ENCODE results near the gene FAM163B. TPM values are rescaled to one million over a fixed set of nuclear protein-coding genes. Genes with fewer than 3 reads are reported as not detected.

FAM163B gene
- total RNA-seq, 2 experiments from 2014 or later = not detected

DNA sequence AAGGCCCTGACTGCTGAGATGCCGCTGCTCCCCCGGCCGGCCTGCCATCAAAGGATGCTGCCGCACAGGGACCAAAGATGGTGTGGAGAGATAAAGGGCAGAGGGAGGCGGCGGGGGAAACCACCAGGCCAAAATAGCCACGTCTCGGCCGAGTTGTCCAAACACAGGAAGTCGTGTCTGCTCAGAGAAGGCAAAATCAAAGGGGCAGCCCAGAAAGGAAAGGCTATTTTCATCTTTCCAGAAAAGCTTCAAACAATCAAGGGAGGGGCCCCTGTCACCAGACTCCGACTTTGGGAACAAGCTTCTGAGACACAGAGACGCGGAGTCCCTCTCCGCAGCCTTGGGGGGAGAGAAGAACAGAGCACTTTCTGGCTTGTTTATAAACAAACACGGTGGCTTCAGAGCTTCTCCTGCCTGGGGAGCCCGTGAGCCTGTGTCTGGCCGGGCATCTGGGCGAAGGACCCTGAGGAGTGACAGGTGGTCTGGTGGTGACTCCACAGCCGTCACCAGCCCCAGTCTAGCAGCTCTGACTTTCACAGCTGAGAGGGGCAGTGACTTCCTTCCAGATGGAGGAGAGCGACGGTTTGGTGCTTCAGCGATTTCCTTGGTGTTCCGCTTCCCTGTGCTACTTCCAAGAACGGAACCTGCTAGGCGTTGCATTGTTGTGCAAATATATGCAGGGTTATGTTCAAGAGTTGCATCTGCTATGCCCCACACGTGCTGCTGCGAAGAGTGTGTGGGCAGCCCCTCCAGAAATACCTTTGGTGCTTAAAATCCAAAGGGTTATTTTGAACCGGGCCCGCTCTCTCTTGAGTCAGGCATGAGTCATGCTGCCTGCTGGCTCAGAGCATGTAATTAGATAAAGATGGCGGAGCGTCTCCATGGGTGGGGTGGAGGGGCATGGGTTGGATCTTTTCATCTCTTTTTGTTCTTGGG lies 50.7 kb downstream of the FAM163B start:
- H3K4me3 Mint-ChIP-seq = no peak overlapping the region
- intact Hi-C loops (cut with DNase I, micrococcal nuclease) = no loop called here
- H3K4me1 Mint-ChIP-seq = peaks cover 22% of the 10 kb centered on the region
- no peaks in the 10 kb centered on the region for H3K9me3 Mint-ChIP-seq (ENCODE audit: low read depth)
- H3K36me3 Mint-ChIP-seq (ENCODE audit: low read depth) = no peaks in the 10 kb centered on the region
- peak overlapping the region; percentile 68 for H3K27ac Mint-ChIP-seq
- H3K27me3 Mint-ChIP-seq = peaks cover 2% of the 10 kb centered on the region
- ATAC-seq = peak; percentile 91
- ChIA-PET CTCF (no interaction called here), POLR2A (no interaction called here)
- peak; percentile 64 for DNase-seq

DNA sequence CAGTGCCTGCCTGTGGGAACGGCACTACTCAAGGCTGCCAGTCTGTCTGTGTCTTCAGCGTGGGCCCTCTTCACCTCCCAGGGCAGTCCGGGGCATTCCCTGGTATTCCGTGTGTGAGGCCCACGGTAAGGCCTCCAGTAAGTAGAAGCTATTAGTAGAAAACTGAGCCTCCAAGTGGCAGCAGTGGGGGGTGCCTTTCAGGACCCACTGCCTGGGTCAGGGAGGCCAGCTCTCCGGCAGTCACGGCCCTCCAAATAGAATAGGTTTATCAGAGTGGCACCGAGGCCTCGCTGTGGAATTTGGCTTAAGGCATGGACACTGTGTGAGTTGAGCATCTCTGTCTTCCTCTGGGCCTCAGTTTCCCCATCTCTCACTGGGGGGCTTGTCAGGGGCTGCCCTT lies 51.6 kb downstream of the FAM163B start:
- no peak overlapping the region for H3K4me3 Mint-ChIP-seq
- CTCF ChIA-PET = no interaction called here
- H3K9me3 Mint-ChIP-seq (ENCODE audit: low read depth) = no peaks in the 10 kb centered on the region
- H3K36me3 Mint-ChIP-seq (ENCODE audit: low read depth) = no peaks in the 10 kb centered on the region
- peaks cover 2% of the 10 kb centered on the region for H3K27me3 Mint-ChIP-seq
- ATAC-seq = no peak
- peaks cover 17% of the 10 kb centered on the region for H3K4me1 Mint-ChIP-seq
- intact Hi-C loops (cut with DNase I, micrococcal nuclease) = no loop called here
- no peak overlapping the region for H3K27ac Mint-ChIP-seq
- no peak for DNase-seq
- POLR2A ChIA-PET = no interaction called here

DNA sequence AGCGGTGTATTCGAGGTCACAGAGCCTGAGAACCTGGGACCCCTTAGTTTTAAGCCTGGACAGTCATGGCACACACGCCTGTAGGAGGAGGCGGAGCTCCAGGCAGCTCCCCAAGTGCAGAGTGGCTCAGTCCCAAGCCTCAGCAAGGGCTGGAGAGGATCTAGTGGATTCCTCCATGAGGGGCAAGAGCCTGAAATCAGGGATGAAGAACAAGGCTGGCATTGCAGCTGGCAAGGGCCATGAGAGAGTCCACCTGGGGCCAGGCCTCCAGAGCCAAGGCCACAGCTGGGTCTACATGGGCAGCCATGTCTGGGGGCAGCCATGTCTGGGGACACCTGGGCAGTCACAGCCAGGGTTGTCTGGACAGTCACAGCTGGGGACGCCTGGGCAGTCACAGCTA lies 52.8 kb downstream of the FAM163B start:
- no peak overlapping the region for H3K27ac Mint-ChIP-seq
- no peak for ATAC-seq
- H3K36me3 Mint-ChIP-seq (ENCODE audit: low read depth) = no peaks in the 10 kb centered on the region
- intact Hi-C loops (cut with DNase I, micrococcal nuclease) = no loop called here
- CTCF ChIA-PET = interaction anchor here (0.7 to 1.4 kb wide), 2 partner anchors 34 to 133 kb away, joined by 3 read pairs; no protein-coding TSS in a partner anchor
- no peak for DNase-seq
- H3K27me3 Mint-ChIP-seq = peaks cover 2% of the 10 kb centered on the region
- H3K4me1 Mint-ChIP-seq = peaks cover 17% of the 10 kb centered on the region
- no peak overlapping the region for H3K4me3 Mint-ChIP-seq
- no peaks in the 10 kb centered on the region for H3K9me3 Mint-ChIP-seq (ENCODE audit: low read depth)
- POLR2A ChIA-PET = no interaction called here

DNA sequence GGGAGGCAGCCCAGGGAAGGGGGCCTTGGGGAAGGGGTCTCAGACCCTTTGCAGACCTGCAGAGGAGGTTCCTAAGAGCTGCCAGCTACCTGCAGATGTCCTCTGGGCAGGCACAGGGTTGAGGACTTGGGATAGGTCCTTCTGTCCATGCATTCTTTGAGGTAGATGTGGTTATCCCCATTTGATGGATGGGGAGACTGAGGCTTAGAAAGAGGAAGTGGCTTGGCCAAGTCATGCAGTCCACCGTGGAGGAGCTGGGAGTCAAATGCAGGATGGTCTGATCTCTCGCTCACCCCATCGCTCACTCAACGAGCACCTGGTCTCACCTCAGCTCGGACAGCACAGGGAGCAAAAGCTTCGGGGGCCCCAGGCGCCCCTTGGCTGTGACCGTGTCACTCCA lies 54.5 kb downstream of the FAM163B start:
- ChIA-PET CTCF (interaction anchor here (1.4 kb wide), 1 partner anchor 35 kb away, joined by 3 read pairs; no protein-coding TSS in a partner anchor), POLR2A (no interaction called here)
- ATAC-seq = no peak
- Mint-ChIP-seq H3K4me1 (peaks cover 14% of the 10 kb centered on the region), H3K36me3 (ENCODE audit: low read depth) (no peaks in the 10 kb centered on the region), H3K4me3 (no peak overlapping the region), H3K27ac (no peak overlapping the region), H3K27me3 (peaks cover 2% of the 10 kb centered on the region), H3K9me3 (ENCODE audit: low read depth) (no peaks in the 10 kb centered on the region)
- intact Hi-C loops (cut with DNase I, micrococcal nuclease) = no loop called here
- DNase-seq = no peak

DNA sequence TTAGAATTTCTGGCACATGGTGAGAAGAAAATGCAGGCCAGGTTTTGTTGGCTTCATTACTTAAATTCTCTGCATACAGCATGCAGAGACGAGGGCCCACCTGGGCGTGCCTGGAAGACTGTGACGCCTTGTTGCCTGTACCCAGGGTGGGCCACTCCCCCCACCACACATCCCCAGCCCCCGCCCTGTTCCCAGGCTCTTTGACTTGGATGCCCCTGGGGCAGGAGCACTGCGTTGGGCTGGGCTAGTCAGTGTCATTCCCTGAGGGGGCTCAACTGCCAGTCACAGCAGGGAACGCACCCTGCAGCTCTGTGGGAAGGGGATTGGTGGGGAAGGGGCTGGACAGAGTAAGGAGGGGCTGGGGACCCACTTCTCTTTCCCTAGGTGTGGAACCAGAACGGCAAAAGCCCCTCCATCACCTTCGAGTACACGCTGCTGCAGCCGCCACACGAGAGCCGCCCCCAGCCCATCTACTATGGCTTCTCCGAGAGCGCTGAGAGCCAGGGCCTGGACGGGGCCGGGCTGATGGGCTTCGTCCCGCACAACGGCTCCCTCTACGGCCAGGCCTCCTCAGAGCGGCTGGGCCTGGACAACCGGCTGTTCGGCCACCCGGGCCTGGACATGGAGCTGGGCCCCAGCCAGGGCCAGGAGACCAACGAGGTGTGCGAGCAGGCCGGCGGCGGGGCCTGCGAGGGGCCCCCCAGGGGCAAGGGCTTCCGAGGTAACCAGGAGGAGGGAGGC lies 55.0 kb downstream of the FAM163B start:
- ATAC-seq (no peak), DNase-seq (no peak)
- H3K36me3 Mint-ChIP-seq (ENCODE audit: low read depth) = no peaks in the 10 kb centered on the region
- ChIA-PET CTCF (no interaction called here), POLR2A (no interaction called here)
- intact Hi-C loops (cut with DNase I, micrococcal nuclease) = no loop called here
- no peak overlapping the region for H3K27ac Mint-ChIP-seq
- H3K27me3 Mint-ChIP-seq = peaks cover 2% of the 10 kb centered on the region
- H3K4me3 Mint-ChIP-seq = no peak overlapping the region
- no peaks in the 10 kb centered on the region for H3K9me3 Mint-ChIP-seq (ENCODE audit: low read depth)
- H3K4me1 Mint-ChIP-seq = peaks cover 13% of the 10 kb centered on the region

- Mint-ChIP-seq H3K4me3 (no peak overlapping the region), H3K36me3 (ENCODE audit: low read depth) (no peaks in the 10 kb centered on the region)
- intact Hi-C loops (cut with DNase I, micrococcal nuclease) = no loop called here
These were observed 56.1 kb downstream of the FAM163B start for GRCh38 chr9:133553123-133553522.

GRCh38 chr9:133552236-133552635 lies 57.0 kb downstream of the FAM163B start:
- intact Hi-C loops (cut with DNase I, micrococcal nuclease) = no loop called here
- POLR2A ChIA-PET = no interaction called here
- no peaks in the 10 kb centered on the region for H3K4me1 Mint-ChIP-seq
- ATAC-seq (no peak), DNase-seq (no peak)
- no peak overlapping the region for H3K4me3 Mint-ChIP-seq
- H3K27ac Mint-ChIP-seq = no peak overlapping the region
- CTCF ChIA-PET = no interaction called here
- no peaks in the 10 kb centered on the region for H3K9me3 Mint-ChIP-seq (ENCODE audit: low read depth)
- H3K27me3 Mint-ChIP-seq = no peaks in the 10 kb centered on the region
- H3K36me3 Mint-ChIP-seq (ENCODE audit: low read depth) = no peaks in the 10 kb centered on the region

More at GRCh38 chr9:133553123-133553522, 56.1 kb downstream of the FAM163B start:
- H3K27me3 Mint-ChIP-seq = no peaks in the 10 kb centered on the region
- ATAC-seq (no peak), DNase-seq (no peak)
- ChIA-PET POLR2A (no interaction called here), CTCF (no interaction called here)
- H3K27ac Mint-ChIP-seq = no peak overlapping the region
- peaks cover 2% of the 10 kb centered on the region for H3K4me1 Mint-ChIP-seq
- H3K9me3 Mint-ChIP-seq (ENCODE audit: low read depth) = no peaks in the 10 kb centered on the region

DNA sequence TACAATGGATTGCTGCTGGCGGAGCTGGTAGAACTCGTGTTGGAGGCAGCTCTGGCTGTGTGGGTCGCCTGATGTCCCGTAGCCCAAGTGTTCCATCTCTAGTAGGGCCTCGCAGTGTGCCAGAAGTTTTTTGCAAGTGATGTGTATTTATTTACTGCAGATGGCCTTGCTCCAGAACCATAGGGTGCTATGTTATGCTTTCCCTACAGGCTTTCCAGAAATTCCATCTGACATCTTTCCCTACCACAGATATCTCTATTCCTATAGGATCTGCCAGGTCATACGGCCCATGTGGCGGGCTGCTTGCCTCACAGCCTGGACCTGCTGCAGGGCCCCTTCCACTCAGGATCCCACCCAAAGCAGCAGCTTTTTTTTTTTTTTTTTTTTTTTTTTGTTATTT lies 57.7 kb downstream of the FAM163B start:
- POLR2A ChIA-PET = no interaction called here
- no peak overlapping the region for H3K27ac Mint-ChIP-seq

DNA sequence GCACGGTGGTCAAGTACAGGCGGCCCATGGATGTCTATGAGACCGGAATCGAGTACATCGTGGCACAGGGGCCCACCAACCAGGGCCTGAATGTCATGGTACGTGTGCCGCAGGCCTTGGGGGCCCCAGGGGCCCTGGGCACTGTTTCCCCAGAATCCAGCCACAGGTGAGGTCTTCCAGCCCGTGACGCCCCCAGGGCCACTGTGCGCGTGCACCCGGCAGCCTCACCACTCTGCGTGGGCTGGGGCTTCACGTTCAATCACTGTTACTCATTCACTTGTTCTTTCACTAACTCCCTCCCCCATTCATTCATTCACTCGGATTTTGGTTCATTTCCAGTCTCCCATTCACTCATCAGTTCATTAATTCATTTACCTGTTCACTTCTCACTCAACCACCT lies 62.1 kb downstream of the FAM163B start:
- Mint-ChIP-seq H3K36me3 (ENCODE audit: low read depth) (no peaks in the 10 kb centered on the region), H3K4me3 (no peak overlapping the region), H3K27ac (no peak overlapping the region), H3K4me1 (no peaks in the 10 kb centered on the region), H3K9me3 (ENCODE audit: low read depth) (no peaks in the 10 kb centered on the region), H3K27me3 (no peaks in the 10 kb centered on the region)
- DNase-seq (no peak), ATAC-seq (no peak)
- ChIA-PET CTCF (interaction anchor here (0.7 kb wide), 1 partner anchor 309 kb away, joined by 3 read pairs; no protein-coding TSS in a partner anchor), POLR2A (no interaction called here)
- intact Hi-C loops (cut with DNase I, micrococcal nuclease) = no loop called here

More for the DNA sequence above, 57.7 kb downstream of the FAM163B start:
- no peaks in the 10 kb centered on the region for H3K36me3 Mint-ChIP-seq (ENCODE audit: low read depth)
- CTCF ChIA-PET = interaction anchor here (0.6 kb wide), 1 partner anchor 73 kb away, joined by 4 read pairs; no protein-coding TSS in a partner anchor
- DNase-seq (no peak), ATAC-seq (no peak)
- intact Hi-C loops (cut with DNase I, micrococcal nuclease) = no loop called here
- H3K9me3 Mint-ChIP-seq (ENCODE audit: low read depth) = no peaks in the 10 kb centered on the region
- no peaks in the 10 kb centered on the region for H3K4me1 Mint-ChIP-seq
- no peak overlapping the region for H3K4me3 Mint-ChIP-seq
- H3K27me3 Mint-ChIP-seq = no peaks in the 10 kb centered on the region

- intact Hi-C loops (cut with DNase I, micrococcal nuclease) = no loop called here
- no peaks in the 10 kb centered on the region for H3K27me3 Mint-ChIP-seq
- no peak overlapping the region for H3K4me3 Mint-ChIP-seq
- H3K9me3 Mint-ChIP-seq (ENCODE audit: low read depth) = no peaks in the 10 kb centered on the region
- no peak for DNase-seq
- no peak overlapping the region for H3K27ac Mint-ChIP-seq
- CTCF ChIA-PET = no interaction called here
- H3K4me1 Mint-ChIP-seq = no peaks in the 10 kb centered on the region
- no peaks in the 10 kb centered on the region for H3K36me3 Mint-ChIP-seq (ENCODE audit: low read depth)
- no peak for ATAC-seq
- POLR2A ChIA-PET = no interaction called here
These were observed 62.9 kb downstream of the FAM163B start for GRCh38 chr9:133546287-133546680.

DNA sequence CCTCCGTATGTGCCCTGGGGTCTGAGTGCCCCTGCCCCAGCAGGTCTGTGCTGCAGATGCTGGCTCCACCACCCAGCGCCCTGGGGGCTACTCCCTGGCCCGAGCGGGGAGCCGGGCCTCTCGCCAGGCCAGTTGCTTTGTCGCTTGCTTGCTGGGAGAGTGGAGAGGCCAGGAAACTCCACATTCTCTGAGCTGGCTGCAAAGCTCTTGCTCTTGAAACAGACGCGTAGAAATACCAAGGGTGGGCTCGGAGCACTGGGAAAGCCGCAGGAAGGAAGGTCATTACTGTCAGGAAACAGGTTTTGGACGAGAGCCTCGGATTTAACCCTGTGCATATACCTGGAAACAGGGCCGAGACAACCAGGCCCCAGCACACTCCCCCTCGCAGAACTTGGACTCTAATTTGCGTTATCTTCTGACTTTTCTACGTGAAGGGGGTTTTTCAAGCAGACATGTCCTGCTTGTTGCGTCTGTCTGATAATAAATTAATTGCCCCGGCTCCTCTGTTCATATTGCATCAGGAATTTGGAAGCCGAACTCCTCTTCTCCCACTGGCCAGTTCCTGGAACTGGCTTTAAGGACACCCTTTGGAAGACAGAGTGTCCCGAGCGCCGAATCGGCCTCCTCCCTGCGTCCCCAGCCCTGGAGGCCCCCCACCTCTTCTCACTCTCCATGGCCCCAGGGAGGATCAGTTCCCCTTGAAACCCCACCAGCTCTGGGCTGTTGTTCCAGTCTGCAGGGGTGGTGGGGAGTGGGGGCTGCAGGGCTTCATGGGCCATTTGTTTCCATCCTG lies 63.5 kb downstream of the FAM163B start:
- CTCF ChIA-PET = no interaction called here
- no peaks in the 10 kb centered on the region for H3K4me1 Mint-ChIP-seq
- no peak for DNase-seq
- POLR2A ChIA-PET = no interaction called here
- ATAC-seq = no peak
- intact Hi-C loops (cut with DNase I, micrococcal nuclease) = no loop called here
- no peak overlapping the region for H3K27ac Mint-ChIP-seq
- H3K36me3 Mint-ChIP-seq (ENCODE audit: low read depth) = no peaks in the 10 kb centered on the region
- H3K4me3 Mint-ChIP-seq = no peak overlapping the region
- H3K9me3 Mint-ChIP-seq (ENCODE audit: low read depth) = no peaks in the 10 kb centered on the region
- no peaks in the 10 kb centered on the region for H3K27me3 Mint-ChIP-seq

Measured in activated CD4-positive, alpha-beta T cell treated with anti-CD3 and anti-CD28 coated beads for 36 hours (primary cell).